Keratinocyte (primary cell): ENCODE measurements around the gene RTP1. TPM values are rescaled to one million over a fixed set of nuclear protein-coding genes. Genes with fewer than 3 reads are reported as not detected.

Source experiments
- DNase-seq: peaks from one replicate; pipeline ENCODE4 v3.0.0-alpha.2; 2011; ENCODE audit warnings: low read depth, missing footprints, low spot score
- FAIRE-seq: peaks from 2 replicates; lab custom pipeline; 2011; peaks lifted over from hg19 to GRCh38; lab: Jason Lieb, UNC
- H2AFZ ChIP-seq: 2 replicates; pipeline ENCODE4 v1.6.0; 2012; ENCODE audit warnings: low read length, control low read depth, inconsistent platforms; ENCODE audit not compliant: control insufficient read depth
- H3K27ac ChIP-seq: 2 replicates; pipeline ENCODE4 v1.5.1; 2011; ENCODE audit warnings: low read length; ENCODE audit not compliant: control insufficient read depth, insufficient read depth
- H3K27me3 ChIP-seq: 3 replicates; pipeline ENCODE4 v1.6.0; 2011; ENCODE audit warnings: low read length; ENCODE audit not compliant: control insufficient read depth, insufficient read depth; ENCODE audit errors: extremely low read depth
- H3K36me3 ChIP-seq, 2 experiments: 2 replicates in 1 of 2; 3 replicates in 1 of 2; pipeline ENCODE4 v1.5.1; 2011; ENCODE audit warnings: low read length in 2 of 2, mild to moderate bottlenecking in 1 of 2; ENCODE audit not compliant: control insufficient read depth in 2 of 2, insufficient read depth in 2 of 2; ENCODE audit errors: extremely low read depth in 1 of 2
- H3K4me1 ChIP-seq: 3 replicates; pipeline ENCODE4 v1.5.1; 2011; ENCODE audit warnings: low read length; ENCODE audit not compliant: control insufficient read depth, insufficient read depth; ENCODE audit errors: extremely low read depth
- H3K4me2 ChIP-seq: 3 replicates; pipeline ENCODE4 v1.6.0; 2011; ENCODE audit warnings: low read depth, low read length; ENCODE audit not compliant: control insufficient read depth, insufficient read depth; ENCODE audit errors: extremely low read depth
- H3K4me3 ChIP-seq, 3 experiments: fragments of 200-600 bp in 1 of 3; sonication (generic) in 1 of 3; 2 replicates in 2 of 3; 3 replicates in 1 of 3; pipeline ENCODE4 v1.5.1; 2011 to 2016; ENCODE audit warnings: low read length in 3 of 3, mild to moderate bottlenecking in 3 of 3, control low read depth in 2 of 3, inconsistent platforms in 1 of 3, low read depth in 1 of 3, mixed read lengths in 1 of 3, mixed run types in 1 of 3, moderate library complexity in 1 of 3; ENCODE audit not compliant: control insufficient read depth in 2 of 3, insufficient read depth in 2 of 3; ENCODE audit errors: extremely low read depth in 1 of 3
- H3K79me2 ChIP-seq: 2 replicates; pipeline ENCODE4 v1.6.0; 2012; ENCODE audit warnings: low read length; ENCODE audit not compliant: control insufficient read depth, insufficient read depth
- H3K9ac ChIP-seq: 3 replicates; pipeline ENCODE4 v1.6.0; 2011; ENCODE audit warnings: low read length; ENCODE audit not compliant: control insufficient read depth, insufficient read depth; ENCODE audit errors: extremely low read depth
- H3K9me1 ChIP-seq: 3 replicates; pipeline ENCODE4 v1.6.0; 2011; ENCODE audit warnings: low read length; ENCODE audit not compliant: control insufficient read depth, insufficient read depth; ENCODE audit errors: extremely low read depth
- H3K9me3 ChIP-seq: 2 replicates; pipeline ENCODE4 v1.5.1; 2012; ENCODE audit warnings: low read depth, low read length; ENCODE audit not compliant: control insufficient read depth
- H4K20me1 ChIP-seq: 3 replicates; pipeline ENCODE4 v1.6.0; 2011; ENCODE audit warnings: low read length; ENCODE audit not compliant: control insufficient read depth, insufficient read depth; ENCODE audit errors: extremely low read depth
- EZH2 ChIP-seq: IDR thresholded peaks from one replicate; pipeline ENCODE4 v1.6.1; 2012; ENCODE audit warnings: inconsistent platforms, mild to moderate bottlenecking, low read length, moderate library complexity
- dilution Hi-C: fragments of 300-500 bp; cut with MboI; formaldehyde crosslinking; loops from one replicate; pipeline ENCODE4 v1.7.0; 2020; ENCODE audit warnings: low sequenced_read_pairs; ENCODE audit not compliant: extremely low pct_ligation_motif_present
- polyA plus RNA-seq, 5 experiments: library from polyadenylated mRNA; depleted of rRNA in 3 of 5; stranded (reverse) in 3 of 5; stranded (forward) in 1 of 5; unstranded in 1 of 5; fragments of >200 nt; gene quantifications; 1 replicate in 1 of 5; 2 replicates in 3 of 5; 3 replicates in 1 of 5; pipeline versions ENCODE4 v1.2.1 to v1.2.3, GENCODE V29; 2011 to 2012; ENCODE audit warnings: missing spikeins in 2 of 5, low read depth in 1 of 5, low replicate concordance in 1 of 5
- TF ChIP-seq, protein P1 (sequence below), 3 experiments: IDR thresholded peaks in 1 of 3; conservative IDR thresholded peaks in 1 of 3; optimal IDR thresholded peaks in 1 of 3; 2 replicates in 2 of 3; 3 replicates in 1 of 3; pipeline versions ENCODE3 to v1.5.1; 2011; ENCODE audit warnings: low read length in 3 of 3, mild to moderate bottlenecking in 3 of 3, moderate library complexity in 2 of 3, control low read depth in 1 of 3, inconsistent platforms in 1 of 3; ENCODE audit not compliant: insufficient read depth in 2 of 3; ENCODE audit errors: extremely low read depth in 1 of 3

RTP1 gene
- polyA plus RNA-seq, 1 donor (not counting 4 experiments of a cell fraction or from before 2014, with no cell fraction given), result not detected

- TF ChIP-seq EZH2, result no peak
- TF ChIP-seq, protein P1, sequence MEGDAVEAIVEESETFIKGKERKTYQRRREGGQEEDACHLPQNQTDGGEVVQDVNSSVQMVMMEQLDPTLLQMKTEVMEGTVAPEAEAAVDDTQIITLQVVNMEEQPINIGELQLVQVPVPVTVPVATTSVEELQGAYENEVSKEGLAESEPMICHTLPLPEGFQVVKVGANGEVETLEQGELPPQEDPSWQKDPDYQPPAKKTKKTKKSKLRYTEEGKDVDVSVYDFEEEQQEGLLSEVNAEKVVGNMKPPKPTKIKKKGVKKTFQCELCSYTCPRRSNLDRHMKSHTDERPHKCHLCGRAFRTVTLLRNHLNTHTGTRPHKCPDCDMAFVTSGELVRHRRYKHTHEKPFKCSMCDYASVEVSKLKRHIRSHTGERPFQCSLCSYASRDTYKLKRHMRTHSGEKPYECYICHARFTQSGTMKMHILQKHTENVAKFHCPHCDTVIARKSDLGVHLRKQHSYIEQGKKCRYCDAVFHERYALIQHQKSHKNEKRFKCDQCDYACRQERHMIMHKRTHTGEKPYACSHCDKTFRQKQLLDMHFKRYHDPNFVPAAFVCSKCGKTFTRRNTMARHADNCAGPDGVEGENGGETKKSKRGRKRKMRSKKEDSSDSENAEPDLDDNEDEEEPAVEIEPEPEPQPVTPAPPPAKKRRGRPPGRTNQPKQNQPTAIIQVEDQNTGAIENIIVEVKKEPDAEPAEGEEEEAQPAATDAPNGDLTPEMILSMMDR (optimal IDR thresholded peaks at IDR 0.05 in 1 of 3, IDR thresholded peaks at IDR 0.05 in 1 of 3, conservative IDR thresholded peaks at IDR 0.05 in 1 of 3; ENCODE audit: extremely low read depth in 1 of 3, insufficient read depth in 2 of 3, low read length in 3 of 3), result no peak
- Histone ChIP-seq H4K20me1 (no peaks in the 10 kb centered on the region), H3K79me2 (no peaks in the 10 kb centered on the region), H3K9ac (no peak overlapping the region), H3K9me3 (no peaks in the 10 kb centered on the region), H2AFZ (no peak overlapping the region), H3K9me1 (no peaks in the 10 kb centered on the region), H3K27me3 (no peaks in the 10 kb centered on the region), H3K4me2 (no peak overlapping the region), H3K27ac (no peak overlapping the region), H3K4me1 (peaks cover 17% of the 10 kb centered on the region), H3K36me3 (no peaks in the 10 kb centered on the region), H3K4me3 (no peak overlapping the region)
- DNase-seq (no peak), FAIRE-seq (no peak)
- dilution Hi-C loops, result no loop called here
Observed at GRCh38 chr3:187181454-187182170, 15.7 kb upstream of the RTP1 start.

- no peaks in the 10 kb centered on the region for H3K9me1 ChIP-seq
- H3K27me3 ChIP-seq, result no peaks in the 10 kb centered on the region
- FAIRE-seq (peak; percentile 80), DNase-seq (peak; percentile 46)
- dilution Hi-C loops, result no loop called here
- H3K4me1 ChIP-seq, result peaks cover 24% of the 10 kb centered on the region
- no peaks in the 10 kb centered on the region for H3K36me3 ChIP-seq
- H3K27ac ChIP-seq, result peak overlapping the region; percentile 10
- H4K20me1 ChIP-seq, result no peaks in the 10 kb centered on the region
- H3K79me2 ChIP-seq, result no peaks in the 10 kb centered on the region
- H3K9me3 ChIP-seq, result no peaks in the 10 kb centered on the region
- H2AFZ ChIP-seq, result peak overlapping the region; percentile 45
- H3K9ac ChIP-seq, result no peak overlapping the region
- H3K4me2 ChIP-seq, result peak overlapping the region; percentile 31
- no peak overlapping the region for H3K4me3 ChIP-seq
- TF ChIP-seq EZH2, result no peak
- TF ChIP-seq, protein P1 (optimal IDR thresholded peaks at IDR 0.05 in 1 of 3, IDR thresholded peaks at IDR 0.05 in 1 of 3, conservative IDR thresholded peaks at IDR 0.05 in 1 of 3; ENCODE audit: extremely low read depth in 1 of 3, insufficient read depth in 2 of 3, low read length in 3 of 3), result no peak
Observed at GRCh38 chr3:187183210-187183862, 13.9 kb upstream of the RTP1 start.
